ENCODE results near the gene INPP5F. TPM values are rescaled to one million over a fixed set of nuclear protein-coding genes. Genes with fewer than 3 reads are reported as not detected.

The INPP5F gene
- total RNA-seq, 1 donor, result 38.0 TPM

- no peak for DNase-seq (ENCODE audit: low read depth)
- TF ChIP-seq CTCF (IDR thresholded peaks at IDR 0.05; ENCODE audit: insufficient read depth, low read depth, low read length), result no peak
- no peak overlapping the region for H3K4me3 ChIP-seq (ENCODE audit: low read depth, low read length)
These were observed 119.8 kb downstream of the INPP5F start for GRCh38 chr10:119845656-119846055.

- DNase-seq (ENCODE audit: low read depth), result peak; percentile 33
- no peak overlapping the region for H3K4me3 ChIP-seq (ENCODE audit: low read depth, low read length)
- no peak for TF ChIP-seq CTCF (IDR thresholded peaks at IDR 0.05; ENCODE audit: insufficient read depth, low read depth, low read length)
These were observed 123.4 kb downstream of the INPP5F start for GRCh38 chr10:119849031-119849789.

- TF ChIP-seq CTCF (IDR thresholded peaks at IDR 0.05; ENCODE audit: insufficient read depth, low read depth, low read length), result no peak
- DNase-seq (ENCODE audit: low read depth), result no peak
- no peak overlapping the region for H3K4me3 ChIP-seq (ENCODE audit: low read depth, low read length)
These were observed 124.1 kb downstream of the INPP5F start for GRCh38 chr10:119849944-119850343.

- no peak overlapping the region for H3K4me3 ChIP-seq (ENCODE audit: low read depth, low read length)
- DNase-seq (ENCODE audit: low read depth), result no peak
- no peak for TF ChIP-seq CTCF (IDR thresholded peaks at IDR 0.05; ENCODE audit: insufficient read depth, low read depth, low read length)
These were observed 126.4 kb downstream of the INPP5F start for GRCh38 chr10:119852277-119852676.

- no peak for DNase-seq (ENCODE audit: low read depth)
- H3K4me3 ChIP-seq (ENCODE audit: low read depth, low read length), result no peak overlapping the region
- TF ChIP-seq CTCF (IDR thresholded peaks at IDR 0.05; ENCODE audit: insufficient read depth, low read depth, low read length), result no peak
These were observed 127.0 kb downstream of the INPP5F start for GRCh38 chr10:119852822-119853221.

- DNase-seq (ENCODE audit: low read depth), result no peak
- TF ChIP-seq CTCF (IDR thresholded peaks at IDR 0.05; ENCODE audit: insufficient read depth, low read depth, low read length), result no peak
- no peak overlapping the region for H3K4me3 ChIP-seq (ENCODE audit: low read depth, low read length)
These were observed 127.7 kb downstream of the INPP5F start for GRCh38 chr10:119853574-119853973.

GRCh38 chr10:119858063-119858462 lies 132.2 kb downstream of the INPP5F start:
- no peak for TF ChIP-seq CTCF (IDR thresholded peaks at IDR 0.05; ENCODE audit: insufficient read depth, low read depth, low read length)
- no peak for DNase-seq (ENCODE audit: low read depth)
- H3K4me3 ChIP-seq (ENCODE audit: low read depth, low read length), result no peak overlapping the region

Data from fibroblast of villous mesenchyme (primary cell).